OCI-LY3 (cell line): Measurements from ENCODE around the gene SLC26A5.

ENCODE experiments used
- H2AFZ ChIP-seq: fragments of 200-600, 300-600 bp; shearing (Covaris generic); 2 replicates; pipeline ENCODE4 v1.6.0; 2014; ENCODE audit warnings: antibody characterized with exemption, low read depth, low read length
- H3K27ac ChIP-seq: fragments of 200-600, 300-600 bp; sonication (generic); 2 replicates; pipeline ENCODE4 v1.5.1; 2014; ENCODE audit warnings: mild to moderate bottlenecking, low read length, moderate library complexity, mixed read lengths
- H3K27me3 ChIP-seq: fragments of 200-600, 300-600 bp; sonication (generic); 2 replicates; pipeline ENCODE4 v1.6.1; 2014; ENCODE audit warnings: low read depth, low read length, mixed read lengths
- H3K36me3 ChIP-seq: fragments of 200-600, 300-600 bp; sonication (generic); replicated peaks from 2 replicates; pipeline ENCODE3; 2014; ENCODE audit warnings: low read depth, low read length, mixed read lengths
- H3K4me1 ChIP-seq: fragments of 300-600, 200-600 bp; sonication (generic); 2 replicates; pipeline ENCODE4 v1.6.1; 2014; ENCODE audit warnings: low read length, mixed read lengths
- H3K4me2 ChIP-seq: fragments of 200-600, 300-600 bp; sonication (generic); 2 replicates; pipeline ENCODE4 v1.6.1; 2014; ENCODE audit warnings: low read length, mixed read lengths
- H3K4me3 ChIP-seq: fragments of 300-600, 200-600 bp; sonication (generic); 2 replicates; pipeline ENCODE4 v1.5.1; 2014; ENCODE audit warnings: antibody characterized with exemption, mild to moderate bottlenecking, low read length, moderate library complexity
- H3K79me2 ChIP-seq: fragments of 300-600, 200-600 bp; shearing (Covaris generic); 2 replicates; pipeline ENCODE4 v1.6.1; 2014; ENCODE audit warnings: mild to moderate bottlenecking, low read length, mixed read lengths
- H3K9ac ChIP-seq: fragments of 300-600, 200-600 bp; shearing (Covaris generic); 2 replicates; pipeline ENCODE4 v1.6.0; 2014; ENCODE audit warnings: mild to moderate bottlenecking, low read length, moderate library complexity
- H3K9me3 ChIP-seq: fragments of 200-600, 300-600 bp; shearing (Covaris generic); 2 replicates; pipeline ENCODE4 v1.6.1; 2014; ENCODE audit warnings: low read length, mixed read lengths; ENCODE audit not compliant: insufficient read depth
- H4K20me1 ChIP-seq: fragments of 200-600, 300-600 bp; sonication (generic); 2 replicates; pipeline ENCODE4 v1.6.1; 2016; ENCODE audit warnings: low read length, mixed read lengths; ENCODE audit not compliant: insufficient read depth
- EZH2phosphoT487 ChIP-seq: fragments of 200-600 bp; shearing (Covaris generic); IDR thresholded peaks from 2 replicates; pipeline ENCODE4 v1.6.1; 2018; ENCODE audit warnings: antibody characterized with exemption, mixed run types, low read depth
- TF ChIP-seq, protein P1 (sequence below): fragments of 200-600, 300-600 bp; sonication (generic); IDR thresholded peaks from 2 replicates; pipeline ENCODE4 v1.5.1; 2014; ENCODE audit warnings: antibody characterized with exemption, low read length, low read depth

Gene SLC26A5

DNA sequence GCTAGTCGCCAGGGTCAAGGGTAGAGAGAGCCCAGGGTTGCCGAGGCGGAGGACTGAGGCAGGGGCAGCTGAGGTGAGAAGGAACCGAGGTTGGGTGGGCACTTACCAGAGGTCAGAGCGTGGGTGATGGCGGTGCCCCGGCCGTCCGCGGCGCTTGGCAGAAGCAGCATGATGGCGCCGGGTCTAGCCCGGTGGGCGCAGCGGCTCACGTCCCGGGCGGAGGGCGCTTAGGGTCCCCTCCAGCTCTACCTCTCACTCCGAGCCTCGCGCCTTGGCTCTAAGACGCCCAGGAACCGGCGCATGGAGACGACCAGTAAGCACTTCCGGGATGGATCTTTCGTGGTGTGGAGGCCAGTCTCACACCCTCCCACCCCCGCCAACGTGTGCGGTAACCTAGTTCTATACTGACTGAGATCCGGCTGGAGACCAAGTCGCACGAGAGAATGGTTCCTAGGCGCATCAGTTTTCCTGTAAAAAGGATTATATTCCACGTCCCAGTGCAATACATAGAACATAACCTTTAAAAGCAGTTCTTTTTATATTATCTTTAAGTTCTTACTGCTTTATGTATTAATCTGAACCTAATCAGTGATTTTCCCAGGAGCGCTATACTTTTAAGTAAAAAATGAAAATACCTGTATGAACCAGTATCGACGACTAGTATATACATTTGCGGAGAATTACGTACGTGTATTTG, 101.4 kb downstream of the SLC26A5 start, which contains the start of gene DNAJC2:
DNAJC2 (minus strand) TSS at position 315 of the 697 bp plus-strand sequence; CDS start at position 170, 145 bp downstream.
- H3K9ac ChIP-seq, result peak within 1 kb of the TSS; percentile 94
- peak within 1 kb of the TSS; percentile 91 for H3K4me3 ChIP-seq
- H3K27ac ChIP-seq, result peak within 1 kb of the TSS; percentile 68
- H3K4me2 ChIP-seq, result peak within 1 kb of the TSS; percentile 93
- H3K27me3 ChIP-seq, result no peaks in the 10 kb centered on the region
- H4K20me1 ChIP-seq, result peaks cover 2% of the 10 kb centered on the region; the same call in 1 of the 2 replicates
- peak within 1 kb of the TSS; percentile 93 for H2AFZ ChIP-seq
- peaks cover 84% of the 10 kb centered on the region for H3K79me2 ChIP-seq
- peaks cover 28% of the 10 kb centered on the region for H3K4me1 ChIP-seq
- peaks cover 20% of the 10 kb centered on the region for H3K36me3 ChIP-seq
- TF ChIP-seq, protein P1, sequence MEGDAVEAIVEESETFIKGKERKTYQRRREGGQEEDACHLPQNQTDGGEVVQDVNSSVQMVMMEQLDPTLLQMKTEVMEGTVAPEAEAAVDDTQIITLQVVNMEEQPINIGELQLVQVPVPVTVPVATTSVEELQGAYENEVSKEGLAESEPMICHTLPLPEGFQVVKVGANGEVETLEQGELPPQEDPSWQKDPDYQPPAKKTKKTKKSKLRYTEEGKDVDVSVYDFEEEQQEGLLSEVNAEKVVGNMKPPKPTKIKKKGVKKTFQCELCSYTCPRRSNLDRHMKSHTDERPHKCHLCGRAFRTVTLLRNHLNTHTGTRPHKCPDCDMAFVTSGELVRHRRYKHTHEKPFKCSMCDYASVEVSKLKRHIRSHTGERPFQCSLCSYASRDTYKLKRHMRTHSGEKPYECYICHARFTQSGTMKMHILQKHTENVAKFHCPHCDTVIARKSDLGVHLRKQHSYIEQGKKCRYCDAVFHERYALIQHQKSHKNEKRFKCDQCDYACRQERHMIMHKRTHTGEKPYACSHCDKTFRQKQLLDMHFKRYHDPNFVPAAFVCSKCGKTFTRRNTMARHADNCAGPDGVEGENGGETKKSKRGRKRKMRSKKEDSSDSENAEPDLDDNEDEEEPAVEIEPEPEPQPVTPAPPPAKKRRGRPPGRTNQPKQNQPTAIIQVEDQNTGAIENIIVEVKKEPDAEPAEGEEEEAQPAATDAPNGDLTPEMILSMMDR, result no peak
- no peak for TF ChIP-seq EZH2phosphoT487
- H3K9me3 ChIP-seq, result no peaks in the 10 kb centered on the region

DNA sequence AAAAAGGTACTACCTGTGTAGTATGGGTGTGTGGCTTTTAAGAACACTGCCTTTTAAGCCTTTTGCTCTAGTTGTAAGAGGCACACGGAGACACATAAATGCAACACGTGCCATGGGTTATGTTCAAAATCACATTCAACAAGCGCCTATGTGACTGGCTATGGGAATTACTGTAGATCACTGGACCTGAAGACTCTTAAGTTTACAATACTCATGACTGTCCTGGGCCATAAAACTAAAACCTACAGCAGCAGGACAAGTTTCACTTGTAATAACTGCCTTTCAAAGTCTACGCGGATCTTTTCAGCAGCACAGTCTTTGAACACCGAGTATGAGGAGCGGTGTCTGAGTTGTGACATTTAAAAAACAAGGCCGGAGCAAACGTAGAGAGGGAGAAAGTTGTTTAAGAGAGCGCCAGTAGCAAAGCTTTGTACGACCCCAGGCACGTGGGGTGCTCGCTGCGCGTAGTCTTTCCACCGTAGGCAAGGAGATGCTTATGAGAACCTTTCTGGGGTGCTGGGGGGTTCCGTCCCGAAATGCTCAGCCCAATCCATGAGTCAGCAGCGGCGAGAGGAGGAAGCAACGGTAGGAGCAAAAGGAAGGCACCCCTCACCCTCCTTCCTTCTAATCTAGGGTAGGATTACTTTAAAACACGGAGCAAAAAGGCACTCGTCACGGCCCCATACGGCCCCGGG, 102.1 kb downstream of the SLC26A5 start:
- peak overlapping the region; percentile 68 for H3K27ac ChIP-seq
- peak overlapping the region; percentile 91 for H3K4me3 ChIP-seq
- H4K20me1 ChIP-seq, result peaks cover 2% of the 10 kb centered on the region; the same call in 1 of the 2 replicates
- peaks cover 22% of the 10 kb centered on the region for H3K4me1 ChIP-seq
- peaks cover 84% of the 10 kb centered on the region for H3K79me2 ChIP-seq
- peak overlapping the region; percentile 94 for H3K9ac ChIP-seq
- H3K36me3 ChIP-seq, result peaks cover 26% of the 10 kb centered on the region
- H3K27me3 ChIP-seq, result no peaks in the 10 kb centered on the region
- peak overlapping the region; percentile 93 for H3K4me2 ChIP-seq
- no peaks in the 10 kb centered on the region for H3K9me3 ChIP-seq
- TF ChIP-seq, protein P1, result no peak
- no peak for TF ChIP-seq EZH2phosphoT487
- H2AFZ ChIP-seq, result peak overlapping the region; percentile 64; the same call in 1 of the 2 replicates

DNA sequence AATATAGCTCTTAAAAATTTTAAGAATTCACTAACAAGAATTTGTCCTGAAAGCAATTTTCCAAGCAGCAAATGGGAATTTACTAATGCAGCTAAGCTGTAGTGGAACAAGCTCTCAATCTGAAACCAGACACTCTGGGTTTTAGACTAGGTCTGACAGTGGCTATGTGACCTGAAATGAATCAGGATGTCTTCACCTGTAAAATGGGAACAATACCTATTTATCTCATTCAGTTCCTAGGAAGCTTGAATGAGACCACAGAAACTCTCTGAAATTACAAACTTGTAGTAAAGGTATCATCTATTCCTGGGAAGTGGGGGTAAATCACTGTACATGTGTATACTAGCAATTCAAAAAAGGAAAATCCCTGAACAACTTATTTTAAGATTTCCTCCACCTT, 102.7 kb downstream of the SLC26A5 start:
- Histone ChIP-seq H3K9me3 (no peaks in the 10 kb centered on the region), H3K79me2 (peaks cover 80% of the 10 kb centered on the region), H4K20me1 (no peaks in the 10 kb centered on the region), H3K4me2 (peak overlapping the region; percentile 93), H3K27me3 (no peaks in the 10 kb centered on the region), H3K36me3 (peaks cover 27% of the 10 kb centered on the region), H3K4me3 (peak overlapping the region; percentile 91), H3K9ac (peak overlapping the region; percentile 94), H3K27ac (peak overlapping the region; percentile 68; the same call in 1 of the 2 replicates), H3K4me1 (peaks cover 16% of the 10 kb centered on the region), H2AFZ (no peak overlapping the region)
- no peak for TF ChIP-seq EZH2phosphoT487
- TF ChIP-seq, protein P1, result no peak

DNA sequence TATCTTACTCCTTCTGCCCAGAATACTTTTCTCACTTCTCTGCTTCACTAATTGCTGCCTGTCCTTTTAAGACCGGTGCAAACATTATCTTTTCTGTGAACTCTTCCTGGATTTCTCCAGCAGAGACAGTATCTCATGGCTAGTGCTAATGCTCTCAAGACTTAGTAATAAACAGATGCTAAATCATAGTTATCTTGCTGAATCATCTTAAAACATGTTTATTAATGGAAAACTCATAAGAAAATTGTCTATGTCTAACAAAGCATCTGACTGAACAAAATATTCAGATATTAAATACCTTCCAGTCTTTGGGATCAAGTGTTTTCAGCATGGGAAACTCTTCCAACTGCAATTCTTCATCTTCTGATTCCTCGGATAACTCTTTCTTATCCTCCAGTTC, 104.5 kb downstream of the SLC26A5 start:
- Histone ChIP-seq H3K4me2 (no peak overlapping the region), H3K4me1 (peaks cover 9% of the 10 kb centered on the region), H4K20me1 (peaks cover 3% of the 10 kb centered on the region; the same call in 1 of the 2 replicates), H3K36me3 (peaks cover 42% of the 10 kb centered on the region), H3K9ac (no peak overlapping the region), H3K27ac (no peak overlapping the region), H3K9me3 (no peaks in the 10 kb centered on the region), H2AFZ (no peak overlapping the region), H3K79me2 (peaks cover 81% of the 10 kb centered on the region), H3K27me3 (no peaks in the 10 kb centered on the region), H3K4me3 (no peak overlapping the region)
- TF ChIP-seq, protein P1, result no peak
- no peak for TF ChIP-seq EZH2phosphoT487
